ENCODE data around the gene DDX25.

- no peak for TF ChIP-seq CTCF (conservative IDR thresholded peaks at IDR 0.05; ENCODE audit: low read depth, low read length)
- TF ChIP-seq EZH2phosphoT487 (IDR thresholded peaks at IDR 0.05; ENCODE audit: borderline replicate concordance, low read length), result no peak
These were observed 20.9 kb upstream of the DDX25 start for GRCh38 chr11:125883375-125883774.
